SK-N-SH (cell line): ENCODE data around the gene CACNA1H. TPM values are rescaled to one million over a fixed set of nuclear protein-coding genes. Genes with fewer than 3 reads are reported as not detected.

ENCODE experiments used
- CTCF ChIA-PET: fragments of 300-600, 350-600 bp; formaldehyde crosslinking; extraction: SDS; loops from one replicate; lab custom pipeline; 2021; lab: Yijun Ruan, JAX
- POLR2A ChIA-PET: fragments of 350-600 bp; sonication (Branson Sonifier 250); formaldehyde crosslinking; extraction: SDS; loops from one replicate; lab custom pipeline; 2020; ENCODE audit warnings: antibody characterized with exemption, inconsistent platforms; lab: Yijun Ruan, JAX
- DNase-seq: peaks from one replicate; pipeline ENCODE4 v3.0.0; 2012
- H2AFZ ChIP-seq: fragments of 200-600 bp; sonication (generic); 2 replicates; pipeline ENCODE4 v1.8.1; 2016; ENCODE audit warnings: antibody characterized with exemption, mild to moderate bottlenecking, low read depth
- H3F3A ChIP-seq: fragments of 200-600 bp; sonication (generic); replicated peaks from 2 replicates; pipeline ENCODE3; 2016; ENCODE audit warnings: antibody characterized with exemption, mild to moderate bottlenecking; ENCODE audit not compliant: insufficient read depth
- H3K27ac ChIP-seq, 2 experiments: fragments of 200-500 bp in 1 of 2; fragments of 200-600 bp in 1 of 2; sonication (Bioruptor generic) in 1 of 2; sonication (generic), shearing (Covaris generic) in 1 of 2; 2 replicates each; pipeline versions ENCODE4 v1.5.1 to v1.6.1; 2014 to 2016; ENCODE audit warnings: low read depth in 2 of 2, inconsistent platforms in 1 of 2, low read length in 1 of 2, mild to moderate bottlenecking in 1 of 2, mixed read lengths in 1 of 2
- H3K27me3 ChIP-seq: fragments of 200-600 bp; sonication (generic), shearing (Covaris generic); 2 replicates; pipeline ENCODE4 v1.6.1; 2016; ENCODE audit warnings: mixed run types; ENCODE audit not compliant: insufficient read depth
- H3K36me3 ChIP-seq, 2 experiments: fragments of 200-500 bp in 1 of 2; fragments of 200-600 bp in 1 of 2; sonication (Bioruptor generic) in 1 of 2; sonication (generic) in 1 of 2; replicated peaks in 1 of 2; 2 replicates each; pipeline versions ENCODE3 to v1.5.1; 2014 to 2016; ENCODE audit warnings: low read length in 1 of 2, mild to moderate bottlenecking in 1 of 2; ENCODE audit not compliant: insufficient read depth in 2 of 2, control insufficient read depth in 1 of 2
- H3K4me1 ChIP-seq, 2 experiments: fragments of 200-500 bp in 1 of 2; fragments of 200-600 bp in 1 of 2; sonication (Bioruptor generic) in 1 of 2; sonication (generic), shearing (Covaris generic) in 1 of 2; 2 replicates each; pipeline versions ENCODE4 v1.5.1 to v1.6.1; 2014 to 2016; ENCODE audit warnings: low read depth in 1 of 2, low read length in 1 of 2, mixed run types in 1 of 2; ENCODE audit not compliant: insufficient read depth in 2 of 2, control insufficient read depth in 1 of 2
- H3K4me2 ChIP-seq: fragments of 200-600 bp; sonication (generic), shearing (Covaris generic); 2 replicates; pipeline ENCODE4 v1.6.1; 2017; ENCODE audit warnings: mixed run types
- H3K4me3 ChIP-seq, 2 experiments: fragments of 200-500 bp in 1 of 2; fragments of 200-600 bp in 1 of 2; sonication (Bioruptor generic) in 1 of 2; sonication (generic), shearing (Covaris generic) in 1 of 2; 2 replicates each; pipeline versions ENCODE4 v1.5.1 to v1.8.1; 2014 to 2016; ENCODE audit warnings: low read depth in 2 of 2, inconsistent platforms in 1 of 2, low read length in 1 of 2, mild to moderate bottlenecking in 1 of 2, mixed read lengths in 1 of 2, moderate library complexity in 1 of 2
- H3K79me2 ChIP-seq: fragments of 200-600 bp; sonication (generic); 2 replicates; pipeline ENCODE4 v1.8.1; 2017; ENCODE audit warnings: mild to moderate bottlenecking; ENCODE audit not compliant: insufficient read depth
- H3K9ac ChIP-seq: fragments of 200-600 bp; sonication (generic); 2 replicates; pipeline ENCODE4 v1.6.1; 2017; ENCODE audit warnings: mixed run types
- H3K9me2 ChIP-seq: fragments of 200-600 bp; sonication (generic); 2 replicates; pipeline ENCODE4 v1.6.1; 2017; ENCODE audit warnings: mixed run types
- H3K9me3 ChIP-seq: fragments of 200-600 bp; sonication (generic); 2 replicates; pipeline ENCODE4 v1.6.1; 2017; ENCODE audit warnings: mixed run types, mild to moderate bottlenecking, moderate library complexity
- H4K20me1 ChIP-seq: fragments of 200-600 bp; sonication (generic); 2 replicates; pipeline ENCODE4 v1.6.1; 2017; ENCODE audit warnings: mild to moderate bottlenecking, mixed run types; ENCODE audit not compliant: insufficient read depth
- CTCF ChIP-seq: fragments of 200-600 bp; sonication (generic); IDR thresholded peaks from 2 replicates; pipeline ENCODE4 v1.6.1; 2017; ENCODE audit warnings: antibody characterized with exemption, mild to moderate bottlenecking, moderate library complexity
- EP300 ChIP-seq, 2 experiments: IDR thresholded peaks; 2 replicates each; pipeline versions ENCODE4 v1.4.0 to v1.6.1; 2012; ENCODE audit warnings: borderline replicate concordance in 1 of 2, low read depth in 1 of 2, low read length in 1 of 2
- FOXJ3 ChIP-seq: sonication (generic); formaldehyde crosslinking; IDR thresholded peaks from 2 replicates; pipeline ENCODE4 v1.5.1; 2020; ENCODE audit warnings: mild to moderate bottlenecking, missing genetic modification reagents
- GATA2 ChIP-seq: sonication (generic); formaldehyde crosslinking; IDR thresholded peaks from 2 replicates; pipeline ENCODE4 v1.5.0; 2020; ENCODE audit warnings: mild to moderate bottlenecking, missing genetic modification reagents
- JUND ChIP-seq: IDR thresholded peaks from 2 replicates; pipeline ENCODE4 v1.4.0; 2012
- MAX ChIP-seq: IDR thresholded peaks from 2 replicates; pipeline ENCODE4 v1.4.0; 2012; ENCODE audit warnings: low read depth
- MEF2A ChIP-seq: IDR thresholded peaks from 2 replicates; pipeline ENCODE4 v1.4.0; 2012; ENCODE audit warnings: low read depth, borderline replicate concordance
- MXI1 ChIP-seq: IDR thresholded peaks from 2 replicates; pipeline ENCODE4 v1.6.1; 2012; ENCODE audit warnings: mild to moderate bottlenecking, low read depth, low read length, improper control_type of control experiment
- PBX3 ChIP-seq: IDR thresholded peaks from 2 replicates; pipeline ENCODE4; 2012
- POLR2AphosphoS5 ChIP-seq: IDR thresholded peaks from 2 replicates; pipeline ENCODE4 v1.6.1; 2012; ENCODE audit warnings: low read depth, low read length
- RCOR1 ChIP-seq: fragments of 150-350 bp; IDR thresholded peaks from 2 replicates; pipeline ENCODE4 v1.6.1; 2017; ENCODE audit warnings: antibody characterized with exemption, low read length
- RFX5 ChIP-seq: IDR thresholded peaks from 2 replicates; pipeline ENCODE4 v1.6.1; 2012; ENCODE audit warnings: mild to moderate bottlenecking, improper control_type of control experiment, low read length
- RXRA ChIP-seq: IDR thresholded peaks from 2 replicates; pipeline ENCODE4 v1.4.0; 2012; ENCODE audit warnings: low read depth, mild to moderate bottlenecking, borderline replicate concordance
- SMC3 ChIP-seq: IDR thresholded peaks from 2 replicates; pipeline ENCODE4 v1.6.1; 2012; ENCODE audit warnings: low read depth, low read length, improper control_type of control experiment
- TAF1 ChIP-seq: IDR thresholded peaks from 2 replicates; pipeline ENCODE4 v1.6.1; 2012; ENCODE audit warnings: low read depth, mild to moderate bottlenecking, low read length, moderate library complexity, borderline replicate concordance
- TCF12 ChIP-seq: IDR thresholded peaks from 2 replicates; pipeline ENCODE4 v1.4.0; 2012
- USF2 ChIP-seq: fragments of 150-350 bp; IDR thresholded peaks from 2 replicates; pipeline ENCODE4 v1.6.1; 2017; ENCODE audit warnings: antibody characterized with exemption, low read length, low read depth, borderline replicate concordance
- YY1 ChIP-seq: IDR thresholded peaks from 2 replicates; pipeline ENCODE4 v1.4.0; 2012; ENCODE audit warnings: low read depth, mild to moderate bottlenecking
- WGBS: methylation state at CpG from one replicate; pipeline ENCODE4 v1.1.6; 2017; ENCODE audit warnings: low lambda C conversion rate; 5-methylcytosine and 5-hydroxymethylcytosine counted together
- polyA plus RNA-seq, 3 experiments: library from polyadenylated mRNA; depleted of rRNA; stranded (reverse); fragments of >200 nt; gene quantifications; 2 replicates each; pipeline ENCODE4 v1.2.3, GENCODE V29; 2012

CACNA1H gene
- polyA plus RNA-seq, 1 of the 3 experiments (the other 2 are of a cell fraction): not detected

- CTCF ChIA-PET: no interaction called here
- no peaks in the 10 kb centered on the region for H4K20me1 ChIP-seq
Observed at GRCh38 chr16:1262846-1263221, 109.9 kb downstream of the CACNA1H start.

GRCh38 chr16:1263591-1264344, 110.9 kb downstream of the CACNA1H start:
- Histone ChIP-seq H3K9me2 (no peaks in the 10 kb centered on the region), H3K27ac (no peak overlapping the region), H3K27me3 (peaks cover 60% of the 10 kb centered on the region), H3F3A (peaks cover 10% of the 10 kb centered on the region), H3K4me2 (no peak overlapping the region), H3K9ac (no peak overlapping the region), H3K9me3 (no peaks in the 10 kb centered on the region), H3K79me2 (no peaks in the 10 kb centered on the region), H3K4me1 (peaks cover 0 to 2% of the 10 kb centered on the region in 2 experiments; a peak in 1 of 4 replicates), H4K20me1 (no peaks in the 10 kb centered on the region), H3K4me3 (no peak overlapping the region), H2AFZ (no peak overlapping the region), H3K36me3 (no peaks in the 10 kb centered on the region)
- no peak for DNase-seq
- POLR2A ChIA-PET: no interaction called here
- CTCF ChIA-PET: no interaction called here
- TF ChIP-seq MAX (no peak), RCOR1 (no peak), RXRA (no peak), FOXJ3 (CRISPR knock-in tag) (no peak), RFX5 (no peak), USF2 (no peak), PBX3 (no peak), TCF12 (no peak), POLR2AphosphoS5 (no peak), SMC3 (no peak), MEF2A (no peak), YY1 (no peak), MXI1 (no peak), TAF1 (no peak), CTCF (no peak), EP300 (IDR thresholded peaks at IDR 0.05; ENCODE audit: borderline replicate concordance in 1 of 2, low read depth in 1 of 2, low read length in 1 of 2) (no peak), JUND (no peak)
- 45% methylated on average over 3 of the region's 15 CpGs for WGBS

More at GRCh38 chr16:1262846-1263221, 109.9 kb downstream of the CACNA1H start:
- POLR2A ChIA-PET: no interaction called here
- Histone ChIP-seq H3K36me3 (no peaks in the 10 kb centered on the region), H3K27ac (no peak overlapping the region), H3K9me2 (no peaks in the 10 kb centered on the region), H3K27me3 (peaks cover 57% of the 10 kb centered on the region), H2AFZ (no peak overlapping the region), H3K4me3 (no peak overlapping the region), H3K9me3 (no peaks in the 10 kb centered on the region), H3K4me2 (no peak overlapping the region), H3F3A (peaks cover 10% of the 10 kb centered on the region)
- WGBS: 47% methylated on average over 2 of the region's 9 CpGs
- TF ChIP-seq PBX3 (no peak), GATA2 (CRISPR knock-in tag) (no peak)
- TF ChIP-seq, all 33 proteins: peak for 0
- Histone ChIP-seq H3K4me1 (peaks cover 0 to 2% of the 10 kb centered on the region in 2 experiments; a peak in 1 of 4 replicates), H3K9ac (no peak overlapping the region), H3K79me2 (no peaks in the 10 kb centered on the region)
- DNase-seq: no peak
